ENCODE results near the gene FBXO8.
"Not testable (repeated sequence)": the region's sequence is repeated elsewhere in the genome, so short reads cannot be mapped to it uniquely, and the experiment has no call there.

Gene FBXO8

GRCh38 chr4:174282836-174283506 is 496 bp downstream of the FBXO8 start:
- peak; percentile 86 for DNase-seq (ENCODE audit: low read depth)

DNA sequence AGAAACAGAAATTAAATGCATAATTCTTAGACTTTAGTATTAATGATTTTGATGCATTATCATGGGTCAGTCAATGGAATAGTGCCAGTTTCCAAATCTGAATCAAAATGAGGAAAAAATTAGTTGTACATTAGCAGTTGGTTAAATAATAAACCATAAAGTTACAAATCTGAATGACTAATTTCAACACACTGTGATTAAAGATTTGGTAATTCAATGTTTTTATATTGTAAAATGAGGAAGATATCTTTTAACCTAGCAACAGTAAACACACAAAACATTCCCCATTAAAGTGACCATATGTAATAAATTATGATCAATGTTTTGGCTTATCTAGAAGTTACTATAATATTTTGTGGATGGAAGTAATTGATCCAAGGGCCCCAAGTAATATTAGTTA is 1.6 kb downstream of the FBXO8 start:
- no peak for DNase-seq (ENCODE audit: low read depth)

DNA sequence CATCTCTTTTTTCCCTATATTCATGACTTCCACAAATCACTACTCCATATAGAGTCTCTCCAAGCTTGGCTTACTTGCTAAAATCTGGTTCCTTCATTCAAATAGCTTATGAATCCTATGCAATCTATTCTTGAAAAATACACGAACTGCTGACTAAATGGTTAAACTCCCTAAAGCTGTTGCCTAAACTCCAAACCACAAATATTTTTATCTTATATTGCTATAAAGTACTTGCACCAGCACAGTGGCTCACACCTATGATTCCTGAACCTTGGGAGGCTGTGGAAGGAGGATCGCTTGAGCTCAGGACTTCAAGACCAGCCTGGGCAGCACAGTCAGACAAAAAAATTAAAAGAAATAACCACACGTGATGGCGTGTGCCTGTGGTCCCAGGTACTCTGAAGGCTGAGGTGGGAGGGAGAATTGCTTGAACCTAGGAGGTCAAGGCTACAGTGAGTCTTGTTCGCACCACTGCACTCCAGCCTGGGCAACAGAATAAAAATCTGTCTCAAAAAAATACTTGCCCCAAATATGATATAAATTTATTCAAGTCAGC is 2.2 kb downstream of the FBXO8 start:
- DNase-seq (ENCODE audit: low read depth) = no peak

DNA sequence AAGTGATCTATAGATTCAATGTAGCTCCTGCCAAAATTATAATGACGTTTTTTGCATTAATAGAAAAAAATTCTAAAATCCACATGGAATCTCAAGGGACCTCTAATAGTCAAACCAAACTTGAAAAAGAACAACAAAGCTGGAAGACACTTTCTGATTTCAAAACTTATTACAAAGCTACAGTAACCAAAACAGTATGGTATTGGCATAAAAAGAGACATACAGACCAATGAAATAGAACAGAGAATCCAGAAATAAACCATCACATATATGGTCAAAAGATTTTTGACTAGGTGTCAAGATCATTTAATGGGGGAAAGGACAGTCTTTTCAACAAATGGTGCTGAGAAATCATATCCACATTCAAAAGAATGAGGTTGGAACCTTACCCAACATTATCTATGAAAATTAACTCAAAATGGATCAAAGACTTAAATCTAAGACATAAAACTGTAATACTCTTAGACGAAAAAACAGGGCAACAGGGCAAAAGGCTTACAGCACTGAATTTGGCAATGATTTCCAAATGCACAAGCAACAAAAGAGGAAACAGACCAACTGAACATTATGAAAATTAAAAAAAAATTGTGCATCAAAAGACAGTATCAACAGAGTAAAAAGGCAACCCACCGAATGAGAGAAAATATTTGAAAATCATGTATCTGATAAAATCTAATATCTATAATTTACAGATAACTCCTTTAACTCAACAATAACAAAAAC is 3.9 kb downstream of the FBXO8 start:
- DNase-seq (ENCODE audit: low read depth) = no peak

GRCh38 chr4:174278467-174278866 is 5.0 kb downstream of the FBXO8 start:
- DNase-seq (ENCODE audit: low read depth) = no peak

DNA sequence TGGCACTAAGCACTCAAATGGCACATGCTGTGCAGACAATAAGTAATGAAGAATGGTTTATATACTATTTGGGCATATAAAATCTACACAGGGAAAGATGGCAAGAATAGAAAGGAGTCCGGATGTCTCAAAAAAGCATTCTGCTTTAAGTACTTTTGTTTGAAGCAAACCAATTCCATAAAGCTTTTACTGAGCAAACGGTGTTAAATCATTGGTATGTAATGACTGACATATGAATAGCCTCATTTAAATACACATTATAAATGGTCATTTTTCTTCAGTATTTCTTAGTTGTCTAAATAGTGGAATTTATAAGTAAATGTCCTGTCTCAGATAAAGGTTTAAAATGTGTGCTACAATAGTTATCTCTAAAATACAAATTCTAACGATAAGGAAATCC is 6.0 kb downstream of the FBXO8 start:
- no peak for DNase-seq (ENCODE audit: low read depth)

DNA sequence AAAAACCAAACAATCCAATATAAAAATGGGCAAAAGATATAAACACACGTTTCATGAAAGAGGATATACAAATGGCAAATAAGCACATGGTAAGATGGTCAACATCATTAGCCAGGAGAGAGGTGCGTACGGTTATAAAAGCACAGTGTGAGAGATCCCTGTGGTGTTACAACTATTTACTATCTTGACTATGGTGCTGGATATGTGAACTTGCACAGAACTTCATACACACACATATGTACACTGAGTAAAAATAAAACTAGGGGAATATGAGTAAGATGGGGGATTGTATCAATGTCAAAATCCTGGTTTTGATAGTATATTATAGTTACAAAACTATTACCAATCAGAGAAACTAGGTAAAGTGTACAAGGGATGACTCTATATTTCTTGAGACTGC is 8.4 kb downstream of the FBXO8 start:
- DNase-seq (ENCODE audit: low read depth) = no peak

- DNase-seq (ENCODE audit: low read depth) = no peak
Measured at GRCh38 chr4:174274436-174274835, 9.0 kb downstream of the FBXO8 start.

DNA sequence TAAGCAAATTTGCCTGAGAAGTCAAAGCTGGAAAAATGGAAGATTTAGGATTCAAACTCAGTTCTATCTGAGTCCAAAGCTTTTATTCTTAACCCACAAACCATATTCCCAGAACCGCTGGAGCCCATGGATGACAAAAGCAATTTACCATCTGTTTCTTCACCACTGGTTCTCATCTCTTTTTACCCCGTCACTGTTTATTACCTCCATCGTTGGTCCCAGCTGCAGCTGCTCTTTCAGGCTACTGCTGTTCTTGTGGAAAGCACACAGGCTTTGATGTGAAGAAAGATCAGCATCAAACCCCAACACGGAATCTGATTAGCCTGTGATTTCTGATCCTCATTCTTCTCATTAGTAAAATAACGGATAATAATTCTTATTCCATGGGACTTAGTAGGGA is 9.5 kb downstream of the FBXO8 start:
- no peak for DNase-seq (ENCODE audit: low read depth)

DNA sequence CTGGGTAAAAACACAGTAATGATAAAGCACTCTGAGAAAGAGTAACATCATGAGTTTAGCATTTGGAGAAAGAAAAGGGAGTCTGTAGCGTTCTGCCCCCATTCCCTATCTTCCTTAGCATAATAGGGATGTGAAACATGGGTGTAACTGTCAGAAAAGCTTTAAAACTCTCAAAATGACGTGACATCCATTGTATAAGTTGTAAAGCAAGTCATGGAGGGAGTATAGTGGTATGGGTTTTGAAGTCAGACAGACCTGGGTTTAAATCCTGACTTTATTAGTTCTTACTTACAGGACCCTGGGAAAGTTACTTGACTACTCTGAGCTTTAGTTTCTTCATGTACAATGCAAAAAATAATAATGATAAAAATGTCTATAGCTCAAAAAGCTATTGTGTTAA is 17.1 kb downstream of the FBXO8 start:
- no peak for DNase-seq (ENCODE audit: low read depth)

DNA sequence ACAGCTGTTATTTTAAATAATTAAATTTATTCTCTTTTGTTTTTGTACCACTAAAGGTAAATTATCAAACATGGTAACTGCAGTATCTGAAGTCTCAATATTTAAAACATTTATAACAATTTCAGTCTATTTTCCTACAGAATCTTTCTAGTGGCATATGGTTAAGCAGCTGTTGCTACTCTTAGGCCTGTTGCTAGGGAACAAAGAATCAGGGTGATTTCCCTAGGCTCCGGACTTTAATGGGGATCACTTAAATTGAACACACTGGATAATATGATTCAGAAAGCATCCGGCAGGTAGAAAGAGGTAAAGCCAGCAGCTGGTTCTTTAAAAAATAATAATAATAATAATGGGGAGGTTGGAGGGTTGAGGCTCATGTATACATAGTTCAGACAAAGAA is 17.6 kb downstream of the FBXO8 start:
- no peak for DNase-seq (ENCODE audit: low read depth)

- no peak for DNase-seq (ENCODE audit: low read depth)
Measured at GRCh38 chr4:174263445-174263736, 20.1 kb downstream of the FBXO8 start.

DNA sequence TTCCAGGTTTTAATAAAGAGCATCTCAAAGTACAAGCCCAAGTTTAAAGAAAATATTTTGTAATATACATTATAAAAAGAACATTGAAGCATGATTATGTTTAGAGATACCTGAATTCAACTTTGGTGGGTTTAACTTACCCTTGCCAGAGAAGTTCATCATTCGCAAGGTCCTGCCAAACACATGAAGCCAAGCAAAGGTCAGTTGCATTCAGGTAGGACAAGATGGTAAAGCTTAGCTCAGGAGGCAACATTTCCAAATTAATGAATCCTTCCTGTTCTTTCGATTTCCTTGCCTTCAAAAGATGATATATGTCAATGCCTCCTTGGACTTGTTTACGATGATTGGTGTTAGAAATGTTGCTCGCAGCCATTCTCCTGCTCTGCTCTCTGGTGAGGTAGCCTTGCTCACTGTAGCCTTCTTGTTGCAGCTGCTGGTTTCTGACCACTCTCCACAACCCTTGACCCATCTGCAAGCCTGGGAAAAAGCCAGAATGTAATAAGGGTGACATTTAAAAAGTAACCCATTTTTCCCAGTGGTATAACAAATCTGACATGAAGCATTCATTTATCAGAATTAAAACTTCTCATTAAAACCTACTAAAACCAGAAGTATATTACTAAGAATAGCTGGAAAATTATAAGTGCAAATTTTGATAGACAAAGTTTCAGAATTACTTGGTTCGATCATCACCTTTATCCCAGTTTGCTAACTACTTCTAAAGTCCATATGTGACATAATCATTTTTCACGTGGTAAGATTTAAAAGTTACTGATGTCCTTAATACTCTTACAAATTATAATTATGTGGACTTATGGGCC is 20.6 kb downstream of the FBXO8 start:
- no peak for DNase-seq (ENCODE audit: low read depth)

DNA sequence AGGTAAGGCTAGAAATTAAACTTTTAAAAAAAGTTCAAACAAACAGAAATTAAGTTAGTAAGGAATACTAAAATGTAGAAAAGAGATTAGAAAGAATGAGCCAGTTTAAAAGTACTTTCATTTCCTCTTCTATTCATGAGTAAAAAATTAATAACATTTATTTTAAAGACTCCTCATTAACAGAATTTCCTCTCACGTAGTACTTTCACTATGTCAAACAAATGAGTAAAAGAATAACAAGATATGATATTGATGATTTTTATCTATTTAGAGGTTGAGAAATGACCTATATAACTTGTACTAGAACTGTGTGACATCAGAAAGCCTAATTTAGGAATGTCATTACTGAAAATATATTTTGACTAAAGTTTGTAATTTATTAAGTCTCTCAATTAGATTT is 22.0 kb downstream of the FBXO8 start:
- DNase-seq (ENCODE audit: low read depth) = not testable (repeated sequence)

- DNase-seq (ENCODE audit: low read depth) = no peak
Measured at GRCh38 chr4:174260099-174260498, 23.4 kb downstream of the FBXO8 start.

- no peak for DNase-seq (ENCODE audit: low read depth)
Measured at GRCh38 chr4:174259580-174259979, 23.9 kb downstream of the FBXO8 start.

DNA sequence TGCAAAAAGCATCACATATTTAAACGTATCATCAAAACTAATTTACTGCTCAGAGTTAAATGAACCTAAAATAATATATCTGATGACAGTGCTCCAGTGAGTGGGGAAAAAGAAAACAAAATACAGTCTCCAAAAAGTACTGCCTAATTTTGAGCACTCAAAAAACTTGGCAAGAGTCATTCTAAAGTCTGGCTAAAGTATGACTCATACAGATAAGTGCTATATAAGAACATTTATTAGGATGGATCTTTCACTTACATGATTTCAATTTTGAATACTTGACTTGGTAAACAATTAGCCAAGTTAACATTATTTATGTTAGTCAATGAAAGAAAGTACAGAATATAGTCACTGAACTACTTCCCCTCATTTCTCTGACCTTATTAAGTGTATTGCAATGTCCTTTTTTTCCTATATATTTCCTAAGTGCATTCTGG is 27.2 kb downstream of the FBXO8 start:
- DNase-seq (ENCODE audit: low read depth) = no peak

GRCh38 chr4:174255786-174256185 is 27.7 kb downstream of the FBXO8 start:
- DNase-seq (ENCODE audit: low read depth) = no peak

GRCh38 chr4:174255374-174255773 is 28.1 kb downstream of the FBXO8 start:
- DNase-seq (ENCODE audit: low read depth) = no peak

DNA sequence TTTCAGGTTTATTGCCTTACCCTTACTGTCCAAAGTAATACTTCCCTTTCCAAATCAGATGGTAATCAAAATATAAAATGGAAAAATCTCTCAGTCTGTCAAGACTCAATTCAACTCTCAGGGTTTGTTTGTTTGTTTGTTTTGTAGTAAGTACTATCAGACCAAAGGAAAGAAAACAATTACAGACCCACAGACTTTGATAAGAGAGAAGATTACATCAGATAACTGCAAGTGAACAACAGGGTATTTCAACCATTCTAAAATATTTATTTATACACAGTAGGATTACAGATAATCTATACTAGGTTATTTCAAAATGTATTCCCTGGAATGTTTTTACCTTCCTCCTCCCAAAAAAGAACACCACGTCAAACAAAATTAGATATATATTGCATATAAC is 28.9 kb downstream of the FBXO8 start:
- DNase-seq (ENCODE audit: low read depth) = no peak

- DNase-seq (ENCODE audit: low read depth) = no peak
Measured at GRCh38 chr4:174252412-174252811, 31.1 kb downstream of the FBXO8 start.

GRCh38 chr4:174248407-174248806 is 35.1 kb downstream of the FBXO8 start:
- no peak for DNase-seq (ENCODE audit: low read depth)

GRCh38 chr4:174245714-174246113 is 37.8 kb downstream of the FBXO8 start:
- no peak for DNase-seq (ENCODE audit: low read depth)

All from GM04504 (cell line).